ENCODE results near the gene CEACAM19.

Gene CEACAM19

DNA sequence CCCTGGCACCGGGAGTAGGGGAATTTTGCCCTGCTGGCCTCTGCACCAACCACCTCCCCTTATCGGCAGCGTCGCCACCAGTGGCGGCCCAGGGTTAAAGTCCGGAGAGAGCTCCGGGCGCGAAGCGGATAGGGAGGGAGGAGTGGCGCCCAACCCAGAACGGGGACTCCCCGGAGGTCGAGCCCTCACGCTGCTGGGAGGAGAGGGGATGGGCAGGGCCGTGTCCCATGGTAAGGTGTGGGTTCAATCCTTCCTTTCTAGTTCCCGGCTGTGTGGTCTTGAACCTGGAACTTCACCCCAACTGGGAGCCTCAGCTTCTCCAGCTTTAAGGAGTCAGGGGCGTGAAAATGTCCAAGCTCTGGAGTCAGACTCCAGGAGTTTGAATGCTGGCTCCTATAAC is 54.0 kb downstream of the CEACAM19 start:
- Histone ChIP-seq H3K79me2 (ENCODE audit: insufficient read depth, low read length) (no peaks in the 10 kb centered on the region), H3K9me2 (replicated peaks; ENCODE audit: insufficient read depth, low read length) (no peaks in the 10 kb centered on the region), H3K36me3 (ENCODE audit: low read length) (no peaks in the 10 kb centered on the region), H2AFZ (ENCODE audit: low read depth, low read length, severe bottlenecking) (no peak overlapping the region), H3K9me3 (ENCODE audit: insufficient read depth, low read length) (no peaks in the 10 kb centered on the region), H3K27me3 (ENCODE audit: low read length) (no peaks in the 10 kb centered on the region), H3K27ac (ENCODE audit: low read depth, low read length) (no peak overlapping the region), H3K4me3 (ENCODE audit: insufficient read depth, low read length, poor library complexity, severe bottlenecking) (no peak overlapping the region), H3K4me2 (ENCODE audit: low read depth, low read length, poor library complexity, severe bottlenecking) (no peak overlapping the region), H3F3A (ENCODE audit: insufficient read depth) (no peaks in the 10 kb centered on the region), H4K20me1 (ENCODE audit: low read depth, low read length) (no peaks in the 10 kb centered on the region), H3K9ac (ENCODE audit: low read length) (no peak overlapping the region)
- TF ChIP-seq EZH2phosphoT487 (conservative IDR thresholded peaks at IDR 0.05; ENCODE audit: low read length), result no peak
- TF ChIP-seq, protein P1, sequence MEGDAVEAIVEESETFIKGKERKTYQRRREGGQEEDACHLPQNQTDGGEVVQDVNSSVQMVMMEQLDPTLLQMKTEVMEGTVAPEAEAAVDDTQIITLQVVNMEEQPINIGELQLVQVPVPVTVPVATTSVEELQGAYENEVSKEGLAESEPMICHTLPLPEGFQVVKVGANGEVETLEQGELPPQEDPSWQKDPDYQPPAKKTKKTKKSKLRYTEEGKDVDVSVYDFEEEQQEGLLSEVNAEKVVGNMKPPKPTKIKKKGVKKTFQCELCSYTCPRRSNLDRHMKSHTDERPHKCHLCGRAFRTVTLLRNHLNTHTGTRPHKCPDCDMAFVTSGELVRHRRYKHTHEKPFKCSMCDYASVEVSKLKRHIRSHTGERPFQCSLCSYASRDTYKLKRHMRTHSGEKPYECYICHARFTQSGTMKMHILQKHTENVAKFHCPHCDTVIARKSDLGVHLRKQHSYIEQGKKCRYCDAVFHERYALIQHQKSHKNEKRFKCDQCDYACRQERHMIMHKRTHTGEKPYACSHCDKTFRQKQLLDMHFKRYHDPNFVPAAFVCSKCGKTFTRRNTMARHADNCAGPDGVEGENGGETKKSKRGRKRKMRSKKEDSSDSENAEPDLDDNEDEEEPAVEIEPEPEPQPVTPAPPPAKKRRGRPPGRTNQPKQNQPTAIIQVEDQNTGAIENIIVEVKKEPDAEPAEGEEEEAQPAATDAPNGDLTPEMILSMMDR (IDR thresholded peaks at IDR 0.05; ENCODE audit: insufficient read depth, low read length, poor library complexity, severe bottlenecking), result no peak

DNA sequence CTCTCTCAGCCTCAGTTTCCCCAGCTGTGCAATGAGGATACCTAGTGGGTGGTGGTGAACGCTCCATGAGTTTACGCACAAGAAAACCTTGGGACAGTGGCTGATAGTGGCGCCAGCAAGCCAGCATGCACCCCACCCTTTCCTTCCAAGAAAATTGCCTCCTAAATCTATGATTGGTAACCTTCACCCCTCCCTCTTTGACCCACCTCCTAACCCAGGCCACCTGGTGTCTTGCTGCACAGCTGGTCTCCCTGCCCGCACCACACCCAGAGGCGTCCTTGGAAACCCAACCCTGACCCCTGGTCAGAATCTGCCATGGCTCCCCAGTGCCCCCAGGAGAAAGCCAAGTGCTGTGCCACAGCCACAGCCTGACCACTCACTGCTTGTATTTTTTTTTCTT is 54.4 kb downstream of the CEACAM19 start:
- Histone ChIP-seq H4K20me1 (ENCODE audit: low read depth, low read length) (no peaks in the 10 kb centered on the region), H3K9ac (ENCODE audit: low read length) (no peak overlapping the region), H3K9me2 (replicated peaks; ENCODE audit: insufficient read depth, low read length) (no peaks in the 10 kb centered on the region), H3K27ac (ENCODE audit: low read depth, low read length) (no peak overlapping the region), H3K36me3 (ENCODE audit: low read length) (no peaks in the 10 kb centered on the region), H3K4me2 (ENCODE audit: low read depth, low read length, poor library complexity, severe bottlenecking) (no peak overlapping the region), H2AFZ (ENCODE audit: low read depth, low read length, severe bottlenecking) (no peak overlapping the region), H3K9me3 (ENCODE audit: insufficient read depth, low read length) (no peaks in the 10 kb centered on the region), H3K79me2 (ENCODE audit: insufficient read depth, low read length) (no peaks in the 10 kb centered on the region), H3K27me3 (ENCODE audit: low read length) (no peaks in the 10 kb centered on the region), H3K4me3 (ENCODE audit: insufficient read depth, low read length, poor library complexity, severe bottlenecking) (no peak overlapping the region), H3F3A (ENCODE audit: insufficient read depth) (no peaks in the 10 kb centered on the region)
- TF ChIP-seq, protein P1 (IDR thresholded peaks at IDR 0.05; ENCODE audit: insufficient read depth, low read length, poor library complexity, severe bottlenecking), result no peak
- TF ChIP-seq EZH2phosphoT487 (conservative IDR thresholded peaks at IDR 0.05; ENCODE audit: low read length), result no peak

DNA sequence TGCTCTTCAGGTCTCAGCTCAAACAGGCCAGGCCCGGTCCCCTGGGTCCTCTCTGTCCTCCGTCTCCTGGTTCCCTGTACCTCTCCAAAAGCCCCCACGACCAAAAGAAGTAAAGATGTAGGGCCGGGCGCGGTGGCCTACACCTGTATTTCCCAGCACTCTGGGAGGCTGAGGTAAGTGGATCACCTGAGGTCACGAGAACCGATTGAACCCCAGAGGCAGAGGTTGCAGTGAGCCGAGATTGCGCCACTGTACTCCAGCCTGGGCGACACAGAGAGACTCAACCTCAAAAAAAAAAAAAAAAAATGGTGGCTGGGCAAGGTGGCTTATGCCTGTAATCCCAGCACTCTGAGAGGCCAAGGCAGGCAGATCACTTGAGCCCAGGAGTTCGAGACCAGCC is 55.2 kb downstream of the CEACAM19 start:
- no peak overlapping the region for H3K27ac ChIP-seq (ENCODE audit: low read depth, low read length)
- H3K4me3 ChIP-seq (ENCODE audit: insufficient read depth, low read length, poor library complexity, severe bottlenecking), result no peak overlapping the region
- no peaks in the 10 kb centered on the region for H3K27me3 ChIP-seq (ENCODE audit: low read length)
- no peaks in the 10 kb centered on the region for H3K36me3 ChIP-seq (ENCODE audit: low read length)
- no peak overlapping the region for H3K9ac ChIP-seq (ENCODE audit: low read length)
- H2AFZ ChIP-seq (ENCODE audit: low read depth, low read length, severe bottlenecking), result no peak overlapping the region
- H3K9me2 ChIP-seq (replicated peaks; ENCODE audit: insufficient read depth, low read length), result no peaks in the 10 kb centered on the region
- H3K79me2 ChIP-seq (ENCODE audit: insufficient read depth, low read length), result no peaks in the 10 kb centered on the region
- TF ChIP-seq EZH2phosphoT487 (conservative IDR thresholded peaks at IDR 0.05; ENCODE audit: low read length), result no peak
- TF ChIP-seq, protein P1 (IDR thresholded peaks at IDR 0.05; ENCODE audit: insufficient read depth, low read length, poor library complexity, severe bottlenecking), result no peak
- H4K20me1 ChIP-seq (ENCODE audit: low read depth, low read length), result no peaks in the 10 kb centered on the region
- no peaks in the 10 kb centered on the region for H3F3A ChIP-seq (ENCODE audit: insufficient read depth)
- no peaks in the 10 kb centered on the region for H3K9me3 ChIP-seq (ENCODE audit: insufficient read depth, low read length)
- no peak overlapping the region for H3K4me2 ChIP-seq (ENCODE audit: low read depth, low read length, poor library complexity, severe bottlenecking)
